Tibial nerve (tissue), 3 donors: ENCODE results near the gene ACVR1.

Experiments
- CTCF ChIP-seq, 5 experiments: fragments of 200-600 bp in 3 of 5; fragments of 450-650 bp in 2 of 5; sonication (generic) in 3 of 5; IDR thresholded peaks; one replicate each; pipeline ENCODE4 v1.5.1; 2016 to 2019; ENCODE audit warnings: antibody characterized with exemption in 5 of 5, mild to moderate bottlenecking in 3 of 5, moderate library complexity in 2 of 5
- POLR2A ChIP-seq, 2 donors: fragments of 450-650 bp; IDR thresholded peaks; one replicate each; pipeline ENCODE4 v1.6.1; 2017; ENCODE audit warnings: antibody characterized with exemption in 2 of 2, mild to moderate bottlenecking in 2 of 2, moderate library complexity in 2 of 2

- no peak for TF ChIP-seq CTCF (IDR thresholded peaks at IDR 0.05)
- TF ChIP-seq POLR2A (IDR thresholded peaks at IDR 0.05): no peak
These were observed 4.8 kb upstream of the ACVR1 start for GRCh38 chr2:157880927-157881326.
